Sigmoid colon (tissue), 4 donors: ENCODE results near the gene GNG10.

Experiments used
- CTCF ChIP-seq, 4 experiments: fragments of 450-650 bp in 3 of 4; fragments of 200-600 bp in 1 of 4; IDR thresholded peaks; one replicate each; pipeline ENCODE4 v1.5.1; 2016 to 2019; ENCODE audit warnings: antibody characterized with exemption in 4 of 4, mild to moderate bottlenecking in 3 of 4, moderate library complexity in 2 of 4
- EP300 ChIP-seq, 4 donors: sonication (generic); formaldehyde crosslinking; IDR thresholded peaks; one replicate each; pipeline ENCODE4 v1.6.1; 2017; ENCODE audit warnings: antibody characterized with exemption in 4 of 4
- POLR2A ChIP-seq, 2 donors: fragments of 450-650 bp; IDR thresholded peaks; one replicate each; pipeline ENCODE4 v1.6.1; 2016; ENCODE audit warnings: antibody characterized with exemption in 2 of 2, mild to moderate bottlenecking in 2 of 2, moderate library complexity in 2 of 2
- POLR2AphosphoS5 ChIP-seq, 4 donors: sonication (generic); formaldehyde crosslinking; IDR thresholded peaks; one replicate each; pipeline ENCODE4 v1.6.1; 2017; ENCODE audit warnings: antibody characterized with exemption in 4 of 4

GRCh38 chr9:111696796-111697195 is 35.4 kb downstream of the GNG10 start:
- TF ChIP-seq POLR2A (IDR thresholded peaks at IDR 0.05), result no peak
- TF ChIP-seq CTCF (IDR thresholded peaks at IDR 0.05), result no peak
- TF ChIP-seq POLR2AphosphoS5 (IDR thresholded peaks at IDR 0.05), result no peak
- TF ChIP-seq EP300 (IDR thresholded peaks at IDR 0.05), result no peak
